ENCODE results near the gene PKD2. TPM values are rescaled to one million over a fixed set of nuclear protein-coding genes. Genes with fewer than 3 reads are reported as not detected.

Gene PKD2
- total and polyA plus RNA-seq, 2 of the 4 experiments (the other 2 are of a cell fraction) = 43.8 to 51.3 TPM

- Histone ChIP-seq H4K20me1 (ENCODE audit: insufficient read depth, low read length) (no peaks in the 10 kb centered on the region), H3K4me2 (ENCODE audit: low read depth, low read length) (no peak overlapping the region), H2BK5ac (ENCODE audit: low read depth, low read length, poor library complexity, severe bottlenecking) (no peak overlapping the region), H3K4me1 (ENCODE audit: control insufficient read depth, insufficient read depth, low read length) (no peaks in the 10 kb centered on the region), H3K27ac (ENCODE audit: insufficient read depth, low read length) (no peak overlapping the region), H4K91ac (ENCODE audit: insufficient read depth, low read depth, low read length) (no peak overlapping the region), H3K23ac (ENCODE audit: low read depth, low read length) (no peak overlapping the region), H3K79me1 (ENCODE audit: low read depth in 1 of 2, low read length in 2 of 2) (no peaks in the 10 kb centered on the region), H2AK5ac (ENCODE audit: low read depth, low read length) (no peak overlapping the region), H3K27me3 (ENCODE audit: control insufficient read depth, insufficient read depth, low read length) (0 out of 2 replicates have a peak, but pooled peaks cover 3% of the 10 kb centered on the region), H3K56ac (ENCODE audit: extremely low read depth, insufficient read depth, low read length) (no peak overlapping the region), H2BK20ac (ENCODE audit: low read depth, low read length) (no peak overlapping the region), H3K36me3 (ENCODE audit: control insufficient read depth, insufficient read depth, low read length) (no peaks in the 10 kb centered on the region), H3K18ac (ENCODE audit: low read depth, low read length) (no peak overlapping the region), H4K5ac (ENCODE audit: low read depth, low read length) (no peak overlapping the region), H3K14ac (replicated peaks; ENCODE audit: low read depth, low read length) (no peak overlapping the region), H2AFZ (replicated peaks; ENCODE audit: low read length, poor library complexity) (no peak overlapping the region), H3K9me3 (ENCODE audit: control insufficient read depth, insufficient read depth, low read length) (no peaks in the 10 kb centered on the region), H2BK15ac (ENCODE audit: low read depth, low read length) (no peak overlapping the region), H3K4ac (ENCODE audit: low read depth, low read length) (no peak overlapping the region), H2BK120ac (ENCODE audit: low read depth, low read length) (no peak overlapping the region), H2AK9ac (replicated peaks; ENCODE audit: low read depth, low read length, poor library complexity) (no peak overlapping the region), H4K8ac (ENCODE audit: low read depth in 2 of 2, low read length in 2 of 2) (no peak overlapping the region), H3K9ac (ENCODE audit: low read depth, low read length) (no peak overlapping the region), H3K4me3 (ENCODE audit: insufficient read depth, low read depth, low read length) (no peak overlapping the region), H3K9me1 (ENCODE audit: insufficient read depth, low read length) (no peaks in the 10 kb centered on the region)
- ATAC-seq (ENCODE audit: low read depth) (no peak), DNase-seq (no peak)
- in situ Hi-C loops (cut with MboI; ENCODE audit: low sequenced_read_pairs) (no loop called here), intact Hi-C loops (cut with micrococcal nuclease) (no loop called here), dilution Hi-C loops (cut with HindIII; ENCODE audit: low sequenced_read_pairs, unreplicated experiment) (no loop called here)
- WGBS, 2 experiments (ENCODE audit: extremely low coverage in 2 of 2, insufficient read length in 1 of 2) = no CpG with 5 or more reads among the region's 1 CpG
- no peak for TF ChIP-seq CHD1 (IDR thresholded peaks at IDR 0.05; ENCODE audit: low read depth, low read length)
- no peak for TF ChIP-seq MAFK (IDR thresholded peaks at IDR 0.05; ENCODE audit: low read depth, low read length)
- TF ChIP-seq NFE2L2 (IDR thresholded peaks at IDR 0.05; ENCODE audit: low read depth, low read length) = no peak
- TF ChIP-seq MXI1 (IDR thresholded peaks at IDR 0.05; ENCODE audit: borderline replicate concordance, low read depth, low read length) = no peak
- ChIA-PET CTCF (interaction anchor here (1.8 kb wide), 1 partner anchor 8 kb away, joined by 6 read pairs; no protein-coding TSS in a partner anchor), POLR2A (ENCODE audit: unreplicated experiment) (no interaction called here)
- no TSS peak for BruUV-seq (replicated peaks)
These were observed 25.4 kb upstream of the PKD2 start for GRCh38 chr4:87982036-87982435.

Measured in IMR-90 (cell line).